Measurements from ENCODE around the gene ADRA2B.

- TF ChIP-seq POLR2A (IDR thresholded peaks at IDR 0.05; ENCODE audit: low read length): no peak
- TF ChIP-seq GATA1 (IDR thresholded peaks at IDR 0.05; ENCODE audit: low read depth, low read length): no peak
Measured at GRCh38 chr2:96072746-96073145, 43.6 kb downstream of the ADRA2B start.

Data from erythroblast (primary cell).